Endothelial cell of coronary artery (primary cell): Measurements from ENCODE around the gene LEPR. TPM values are rescaled to one million over a fixed set of nuclear protein-coding genes. Genes with fewer than 3 reads are reported as not detected.

ENCODE experiments used
- total RNA-seq: library from RNA; depleted of rRNA; stranded (reverse); fragments of >200 nt; gene quantifications from 2 replicates; pipeline ENCODE4 v1.2.3, GENCODE V29; 2014

Gene LEPR
- 5.7 and 15.9 TPM in 2 replicates for total RNA-seq

GRCh38 chr1:65420590-65421350 lies at the start of gene LEPR, which contains the start of gene LEPROT:
TSS of gene LEPR (plus strand) at chr1:65420668. CDS start at chr1:65565566, 144,898 bp downstream.
TSS of gene LEPROT (plus strand) at chr1:65420668. CDS start at chr1:65420725, 57 bp downstream.

Other genes with a start within 250 kb of the LEPR start
- gene DNAJC6, start 111.1 kb upstream of the LEPR start, total RNA-seq, result 2.2 and 2.4 TPM in 2 replicates
- gene LEPROT, start within 50 bp of the LEPR start, total RNA-seq, result 33.3 and 47.4 TPM in 2 replicates